Central memory CD4-positive, alpha-beta T cell (primary cell): Measurements from ENCODE around the gene COLGALT1.
"Not testable (repeated sequence)": the region's sequence is repeated elsewhere in the genome, so short reads cannot be mapped to it uniquely, and the experiment has no call there.

Source experiments
- DNase-seq: peaks from one replicate; pipeline ENCODE4 v3.0.0; 2022

COLGALT1 gene

DNA sequence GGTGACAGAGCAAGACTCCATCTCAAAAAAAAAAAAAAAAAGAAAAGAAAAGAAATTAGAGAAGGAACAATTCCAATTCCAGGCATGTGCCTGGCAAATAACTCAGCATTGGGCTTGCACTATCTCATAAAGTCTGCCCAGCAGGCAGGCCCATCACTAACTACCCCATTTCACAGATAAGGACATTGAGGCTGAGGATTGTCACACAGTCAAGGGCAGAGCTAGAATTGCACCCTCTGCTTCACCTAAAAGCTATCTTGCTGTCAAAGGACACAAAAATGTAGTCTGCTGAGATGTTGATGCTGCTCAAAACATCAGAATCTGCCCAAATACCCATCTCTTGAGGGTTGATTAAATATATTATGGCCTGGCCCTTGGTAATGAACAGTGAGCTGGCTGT lies 20.7 kb upstream of the COLGALT1 start:
- no peak for DNase-seq

DNA sequence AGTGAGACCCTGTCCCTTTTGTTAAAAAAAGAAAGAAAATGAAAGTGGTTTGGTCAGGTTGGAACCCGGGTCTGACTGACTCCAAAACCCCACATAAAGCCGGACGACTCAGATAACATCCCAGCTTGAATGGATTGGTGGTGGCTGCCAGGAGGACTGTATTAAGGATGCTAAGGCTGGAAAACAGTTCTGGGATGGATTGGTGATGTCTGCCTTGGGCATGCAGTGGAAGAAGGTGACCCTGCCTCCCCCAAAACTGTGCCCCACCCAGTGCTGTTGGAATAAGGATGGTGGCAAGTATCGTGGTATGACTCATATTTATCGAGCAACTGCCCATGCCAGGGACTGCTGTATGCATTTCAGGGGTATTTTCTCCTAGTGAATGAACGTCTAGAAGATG lies 18.5 kb upstream of the COLGALT1 start:
- DNase-seq = no peak

DNA sequence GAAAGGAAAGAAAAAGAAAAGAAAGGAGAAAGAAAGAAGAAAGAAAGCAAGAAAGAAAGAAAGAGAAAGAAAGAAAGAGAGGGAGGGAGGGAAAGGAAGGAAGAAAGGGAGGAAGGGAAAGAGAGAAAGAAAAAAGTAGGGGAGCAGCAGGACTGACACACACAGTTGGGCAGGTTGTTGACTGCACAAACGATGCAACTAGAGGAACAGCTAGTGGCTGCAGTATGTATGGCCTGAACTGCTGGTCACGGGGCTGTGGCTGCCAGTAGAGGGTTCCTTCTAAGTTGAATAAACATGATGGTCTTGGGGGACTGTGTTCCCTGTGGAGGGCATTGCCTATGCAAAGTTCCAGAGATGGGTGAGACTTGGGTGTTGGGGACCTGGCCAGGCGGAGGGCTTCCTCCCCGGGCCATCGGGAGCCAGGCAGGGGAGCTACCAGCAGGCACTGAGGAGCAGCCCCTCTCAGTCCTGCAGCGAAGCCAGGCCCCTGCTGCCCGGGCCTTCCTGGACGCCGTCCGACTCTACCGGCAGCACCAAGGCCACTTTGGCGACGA lies 16.7 kb upstream of the COLGALT1 start:
- DNase-seq = no peak

DNA sequence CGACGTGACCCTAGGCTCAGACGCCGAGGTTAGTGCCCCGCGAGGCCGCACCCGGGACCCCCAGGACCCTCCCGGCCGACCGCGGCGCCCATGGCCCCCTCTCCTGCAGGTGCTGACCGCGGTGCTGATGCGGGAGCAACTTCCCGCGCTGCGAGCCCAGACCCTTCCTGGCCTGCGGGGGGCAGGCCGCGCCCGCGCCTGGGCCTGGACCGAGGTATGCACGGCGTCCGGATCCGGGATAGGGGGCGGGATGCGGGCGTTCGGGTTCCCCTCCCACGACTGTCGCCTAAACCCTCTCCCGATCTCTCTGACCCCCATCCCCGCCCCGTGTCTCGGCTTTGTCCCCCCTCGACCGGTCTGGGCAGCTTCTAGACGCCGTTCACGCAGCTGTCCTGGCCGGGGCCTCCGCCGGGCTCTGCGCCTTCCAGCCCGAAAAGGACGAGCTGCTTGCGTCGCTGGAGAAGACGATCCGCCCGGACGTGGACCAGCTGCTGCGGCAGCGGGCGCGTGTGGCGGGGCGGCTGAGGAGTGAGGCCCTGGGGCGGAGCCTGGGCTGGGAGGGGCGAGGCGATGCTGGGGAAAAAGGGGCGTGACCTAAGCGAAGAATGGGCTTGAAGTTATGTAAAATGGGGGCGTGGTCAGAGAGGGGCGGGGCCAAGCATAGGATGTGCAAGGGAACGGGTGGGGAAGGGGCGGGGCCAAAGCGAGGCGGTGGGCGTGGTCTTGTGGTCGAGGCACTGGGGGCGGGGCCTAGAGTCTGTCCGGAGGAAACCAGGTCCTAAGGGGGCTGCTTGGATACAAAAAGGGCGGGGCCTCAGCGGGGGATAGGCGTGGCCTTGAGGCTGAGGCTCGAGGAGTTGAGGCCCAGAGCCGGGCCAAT lies 16.0 kb upstream of the COLGALT1 start:
- peak; percentile 94 for DNase-seq

DNA sequence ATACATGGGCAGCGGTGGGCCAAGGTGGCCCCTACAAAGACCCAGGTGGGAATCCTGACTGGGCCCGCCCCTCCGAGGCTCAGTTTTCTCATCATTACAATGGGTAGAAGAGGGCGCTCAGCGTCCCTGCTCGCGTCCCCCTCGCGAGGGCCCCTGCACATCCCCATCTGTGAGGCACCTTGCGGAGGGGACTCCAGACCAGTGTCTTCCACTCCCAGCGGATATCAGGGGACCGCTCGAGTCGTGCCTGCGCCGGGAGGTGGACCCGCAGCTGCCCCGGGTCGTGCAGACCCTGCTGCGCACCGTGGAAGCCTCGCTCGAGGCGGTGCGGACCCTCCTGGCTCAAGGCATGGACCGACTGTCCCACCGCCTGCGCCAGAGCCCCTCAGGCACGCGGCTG lies 15.3 kb upstream of the COLGALT1 start:
- DNase-seq = no peak

DNA sequence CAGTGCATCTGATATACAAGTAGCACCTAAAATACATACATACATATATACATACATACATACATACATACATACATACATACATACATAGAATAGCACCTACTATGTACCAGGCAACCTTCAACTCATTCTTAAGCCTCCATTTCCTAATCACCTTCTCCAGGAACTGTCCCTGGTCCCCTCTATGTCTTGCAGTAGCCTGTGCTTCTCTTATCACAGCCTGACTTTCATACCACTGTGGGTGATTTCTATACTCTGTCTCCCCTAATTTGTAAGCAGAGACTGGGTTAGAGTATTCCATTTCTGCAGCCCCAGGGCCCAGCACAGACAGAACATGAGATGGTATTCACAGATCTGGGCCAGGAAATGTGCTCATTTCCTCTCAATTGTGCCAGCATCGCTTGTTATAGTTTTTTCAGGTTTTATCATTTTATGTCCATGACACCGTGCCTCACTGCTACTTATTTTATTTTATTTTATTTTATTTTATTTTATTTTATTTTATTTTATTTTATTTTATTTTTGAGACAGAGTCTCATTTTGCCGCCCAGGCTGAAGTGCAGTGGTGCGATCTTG lies 14.2 kb upstream of the COLGALT1 start:
- DNase-seq = no peak

DNA sequence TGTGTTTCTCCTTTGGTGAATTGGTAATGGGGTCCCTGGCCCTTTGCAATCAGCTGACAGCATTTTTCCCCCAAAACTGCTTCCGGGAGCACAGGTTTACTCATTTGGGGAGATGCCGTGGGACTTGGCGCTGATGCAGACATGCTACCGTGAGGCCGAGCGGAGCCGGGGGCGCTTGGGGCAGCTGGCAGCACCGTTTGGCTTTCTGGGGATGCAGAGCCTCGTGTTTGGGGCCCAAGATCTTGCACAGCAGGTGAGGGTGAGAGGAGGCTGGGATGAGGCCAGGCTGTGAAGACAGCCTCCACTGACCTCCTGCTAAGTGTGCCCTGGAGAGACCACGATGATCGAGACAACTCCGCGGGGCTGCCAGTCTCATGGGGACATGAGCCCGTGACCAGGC lies 13.4 kb upstream of the COLGALT1 start:
- no peak for DNase-seq

DNA sequence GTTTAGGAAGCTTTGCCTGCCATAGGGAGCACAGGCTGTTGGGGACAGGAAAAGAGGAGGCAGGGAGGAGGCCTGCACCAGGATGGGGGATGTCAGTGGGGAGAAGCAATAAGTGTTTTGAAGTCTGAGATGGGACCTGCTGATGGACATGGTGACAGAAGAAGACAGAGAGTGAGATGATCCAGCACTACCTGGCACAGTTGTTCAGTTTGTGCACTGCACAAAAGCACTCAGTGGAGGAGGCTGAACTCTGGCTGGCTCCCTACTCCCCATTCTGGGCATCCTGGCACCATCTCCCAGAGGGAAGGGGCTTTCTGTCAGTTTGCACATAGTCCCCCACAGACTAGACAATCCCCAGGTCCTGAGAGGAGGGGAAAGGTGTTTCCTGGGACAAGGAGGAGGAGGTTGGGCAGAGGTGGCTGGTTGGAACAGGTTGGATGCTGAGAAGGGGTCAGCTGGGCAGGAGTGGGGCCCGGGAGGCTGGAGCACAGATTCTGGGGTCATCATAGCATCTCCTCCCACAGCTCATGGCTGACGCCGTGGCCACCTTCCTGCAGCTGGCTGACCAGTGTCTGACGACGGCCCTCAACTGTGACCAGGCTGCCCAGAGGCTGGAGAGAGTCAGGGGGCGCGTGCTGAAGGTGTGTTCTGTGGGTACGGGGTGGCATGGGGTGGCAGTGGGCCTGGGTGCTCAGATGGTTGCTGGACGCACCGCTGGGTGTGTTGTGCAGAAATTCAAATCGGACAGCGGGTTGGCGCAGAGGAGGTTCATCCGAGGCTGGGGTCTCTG lies 12.5 kb upstream of the COLGALT1 start:
- no peak for DNase-seq

DNA sequence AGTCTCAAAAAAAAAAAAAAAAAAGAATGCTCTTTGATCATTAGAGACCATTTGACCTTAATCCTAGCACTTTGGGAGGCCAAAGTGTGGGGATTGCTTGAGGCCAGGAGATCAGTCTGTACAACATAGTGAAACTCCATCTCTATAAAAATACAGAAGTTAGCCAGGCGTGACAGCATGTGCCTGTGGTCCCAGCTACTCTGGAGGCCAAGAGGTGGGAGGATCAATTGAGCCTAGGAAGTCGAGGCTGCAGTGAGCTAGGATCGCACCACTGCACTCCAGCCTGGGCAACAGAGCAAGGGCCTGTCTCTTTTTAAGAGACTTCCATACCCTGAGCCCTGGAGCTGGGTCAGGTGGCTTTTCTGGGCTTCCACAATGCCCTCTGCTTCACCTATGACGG lies 11.5 kb upstream of the COLGALT1 start:
- DNase-seq = no peak

DNA sequence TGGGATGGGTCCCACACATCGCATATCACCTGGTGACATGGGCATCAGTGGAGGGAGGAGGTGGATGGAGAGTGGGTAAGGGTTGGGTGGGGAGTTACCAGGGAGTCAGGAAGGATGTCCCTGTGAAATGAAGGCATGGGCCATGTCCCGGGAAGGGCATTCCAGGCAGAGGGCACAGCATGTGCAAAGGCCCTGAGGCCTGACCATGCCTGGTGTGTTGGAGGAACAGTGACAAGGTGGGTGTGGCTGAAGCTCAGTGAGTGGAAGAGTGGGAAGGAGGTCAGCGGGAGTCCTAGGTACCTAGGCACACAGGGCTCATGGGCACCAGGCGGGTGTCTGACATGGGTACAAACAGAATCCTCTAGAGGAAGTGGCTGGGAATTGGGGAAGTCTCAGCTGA lies 11.0 kb upstream of the COLGALT1 start:
- no peak for DNase-seq

DNA sequence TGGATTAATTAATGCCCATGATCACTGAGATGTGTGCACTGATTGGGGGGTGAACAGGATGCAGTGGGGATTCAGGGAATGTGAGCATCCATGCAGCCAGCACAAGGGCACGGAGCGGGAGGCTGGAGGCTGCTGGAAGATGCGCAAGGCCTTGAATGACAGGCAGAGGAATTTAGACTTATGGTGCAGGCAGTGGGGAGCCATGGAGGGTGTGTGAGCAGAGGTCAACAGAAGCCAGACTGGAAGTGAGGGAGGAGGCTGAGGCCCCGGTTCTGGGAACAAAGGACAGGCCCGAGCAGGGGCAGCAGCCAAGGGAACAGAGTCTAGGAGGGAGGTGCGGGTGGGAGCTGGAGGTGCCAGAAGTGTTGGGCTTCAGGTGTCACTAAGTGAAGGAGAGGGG lies 7.3 kb upstream of the COLGALT1 start:
- no peak for DNase-seq

DNA sequence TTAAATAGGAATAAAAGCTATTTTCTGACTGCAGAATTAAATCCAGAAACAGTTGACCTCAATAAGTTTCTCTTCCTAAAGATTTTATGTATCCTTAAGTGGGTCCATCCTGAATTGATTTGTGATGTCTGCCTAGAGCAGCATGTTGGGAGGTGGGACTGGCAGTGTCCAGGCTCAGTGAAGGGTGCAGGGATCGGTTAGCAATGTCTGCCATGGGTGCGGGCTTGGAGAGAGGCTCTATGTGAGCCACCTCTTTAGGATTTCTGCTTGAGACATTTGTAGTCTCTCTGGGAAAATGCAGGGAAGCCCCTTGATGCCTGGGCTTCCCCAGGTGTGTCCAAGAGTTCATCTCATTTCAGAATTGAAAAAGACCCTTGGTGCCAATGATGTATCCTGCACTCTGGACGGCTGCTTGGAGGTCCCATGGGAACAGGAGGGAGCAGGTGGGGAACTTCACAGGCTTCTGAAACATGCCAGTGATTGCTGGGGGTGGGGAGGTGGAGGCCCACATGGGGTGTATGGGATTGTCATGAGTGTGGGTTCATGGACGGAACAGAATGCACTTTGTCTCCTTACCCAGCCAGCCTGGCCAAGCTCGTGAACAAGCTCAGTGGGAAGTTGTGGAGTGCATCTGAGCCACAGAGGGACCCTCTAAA lies 6.2 kb upstream of the COLGALT1 start:
- DNase-seq = no peak

DNA sequence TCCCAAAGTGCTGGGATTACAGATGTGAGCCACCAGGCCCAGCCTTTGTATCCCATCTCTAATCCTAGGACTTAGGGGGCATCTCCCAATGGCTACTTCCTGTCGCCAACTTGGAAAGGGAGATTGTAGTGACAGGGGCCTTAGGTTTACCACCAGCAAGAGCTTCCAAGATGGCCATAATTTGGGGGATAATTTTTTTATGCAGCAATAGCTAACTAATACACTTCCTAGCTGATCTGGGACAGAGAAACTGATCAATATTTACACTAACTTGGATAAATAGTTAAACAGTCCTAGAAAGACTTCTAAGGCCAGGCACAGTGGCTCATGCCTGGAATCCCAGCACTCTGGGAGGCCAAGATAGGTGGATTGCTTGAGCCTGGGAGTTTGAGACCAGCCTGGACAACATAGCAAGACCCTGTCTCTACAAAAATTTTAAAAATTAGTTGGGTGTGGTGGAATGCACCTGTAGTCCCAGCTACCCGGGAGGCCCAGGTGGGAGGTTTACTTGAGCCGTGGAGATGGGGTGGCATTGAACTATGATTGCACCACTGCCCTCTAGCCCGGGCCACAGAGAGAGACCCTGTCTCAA lies 5.3 kb upstream of the COLGALT1 start:
- DNase-seq = no peak

DNA sequence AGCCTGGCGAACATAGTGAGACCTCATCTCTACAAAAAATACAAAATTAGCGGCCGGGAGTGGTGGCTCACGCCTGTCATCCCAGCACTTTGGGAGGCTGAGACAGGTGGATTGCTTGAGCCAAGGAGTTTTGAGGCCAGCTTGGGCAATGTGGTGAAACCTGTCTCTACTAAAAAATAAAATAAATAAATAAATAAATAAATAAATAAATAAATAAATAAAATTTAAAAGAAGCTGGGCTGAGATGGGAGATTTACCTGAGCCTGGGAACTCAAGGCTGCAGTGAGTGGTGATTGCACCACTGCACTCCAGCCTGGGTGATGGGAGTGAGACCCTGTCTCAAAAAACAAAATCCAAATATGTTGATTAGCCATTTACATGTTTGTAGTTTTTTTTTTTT lies 2.7 kb upstream of the COLGALT1 start:
- DNase-seq = not testable (repeated sequence)

DNA sequence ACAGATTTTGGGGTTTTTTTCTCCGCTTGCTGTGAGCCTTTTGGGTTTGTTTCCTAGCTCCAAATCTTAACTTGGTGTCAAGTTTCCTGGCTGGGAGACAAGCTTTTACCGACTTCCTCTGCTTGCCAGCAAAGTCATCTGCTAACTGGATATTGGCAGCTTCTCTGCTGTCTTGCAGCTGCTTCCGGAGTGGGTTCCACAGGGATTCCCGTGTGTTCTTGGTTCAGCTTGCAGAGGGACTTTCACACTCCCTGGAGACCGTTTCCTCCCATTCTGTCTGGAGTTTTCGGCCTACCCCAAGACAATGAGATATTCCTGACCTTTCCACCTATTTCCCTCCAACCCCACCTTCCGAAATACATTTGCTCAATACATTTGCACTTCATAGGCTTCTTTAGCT lies 2.2 kb upstream of the COLGALT1 start:
- DNase-seq = no peak

DNA sequence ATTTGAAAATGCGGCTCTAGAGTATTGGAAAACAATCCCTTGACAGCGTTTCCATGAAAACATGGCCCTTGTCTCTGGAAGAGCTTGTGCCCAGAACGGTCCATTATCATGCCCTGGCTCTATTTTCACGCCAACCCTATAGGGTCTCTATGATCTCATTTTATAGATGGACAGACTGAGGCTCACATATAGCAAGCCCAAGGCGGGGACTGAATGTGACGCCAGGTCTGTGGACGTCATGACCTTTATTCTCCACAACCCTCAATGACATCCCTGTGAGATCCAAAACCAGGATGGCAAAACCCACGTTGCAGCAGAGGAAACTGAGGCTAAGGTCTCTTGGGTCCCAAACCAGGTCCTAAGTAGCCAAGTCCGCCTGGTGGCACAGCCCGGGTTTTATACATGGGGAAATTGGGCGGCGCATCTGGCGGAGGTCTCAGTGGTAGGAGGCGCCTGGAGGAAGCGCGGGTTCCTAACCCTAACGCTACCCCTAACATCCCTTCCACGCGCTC lies 425 bp upstream of the COLGALT1 start:
- DNase-seq = no peak

DNA sequence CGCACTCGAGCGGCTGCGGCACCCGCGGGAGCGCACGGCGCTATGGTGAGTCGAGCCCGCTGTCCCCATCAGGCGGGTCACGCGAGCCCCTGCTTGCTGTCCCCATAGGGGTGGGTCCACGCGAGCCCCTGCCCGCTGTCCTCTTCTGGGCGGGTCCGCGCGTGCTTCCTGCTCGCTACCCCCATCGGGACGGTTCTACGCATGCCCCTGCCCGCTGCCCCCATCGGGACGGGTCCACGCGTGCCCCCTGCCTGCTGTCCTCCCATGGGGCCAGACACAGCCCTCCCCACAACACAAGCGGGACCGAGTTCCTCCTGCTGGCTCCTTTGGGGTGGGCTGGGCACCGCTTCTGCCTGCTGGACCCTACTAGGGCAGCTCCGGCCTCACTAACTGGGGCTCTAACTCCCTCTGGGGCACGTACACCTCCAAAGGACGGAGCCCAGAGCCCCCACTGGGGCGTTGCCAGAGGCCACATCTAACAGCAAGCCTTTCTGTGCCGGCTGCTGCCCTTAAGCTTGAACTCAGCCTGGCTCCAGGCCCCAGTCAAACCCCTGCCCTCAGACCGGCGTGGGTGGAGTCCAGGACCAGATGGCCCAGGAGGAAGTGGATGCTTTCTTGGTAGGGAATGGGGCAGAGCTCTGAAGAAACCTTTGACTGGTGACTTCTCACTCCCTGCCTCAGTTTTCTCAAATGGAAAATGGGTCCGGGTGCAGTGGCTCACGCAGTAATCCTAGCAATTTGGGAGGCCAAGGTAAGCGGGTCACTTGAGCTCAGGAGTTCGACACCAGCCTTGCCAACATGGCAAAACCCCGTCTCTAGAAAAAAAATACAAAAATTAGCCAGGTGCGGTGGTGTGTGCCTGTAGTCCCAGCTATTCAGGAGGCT lies 722 bp downstream of the COLGALT1 start:
- DNase-seq = no peak

DNA sequence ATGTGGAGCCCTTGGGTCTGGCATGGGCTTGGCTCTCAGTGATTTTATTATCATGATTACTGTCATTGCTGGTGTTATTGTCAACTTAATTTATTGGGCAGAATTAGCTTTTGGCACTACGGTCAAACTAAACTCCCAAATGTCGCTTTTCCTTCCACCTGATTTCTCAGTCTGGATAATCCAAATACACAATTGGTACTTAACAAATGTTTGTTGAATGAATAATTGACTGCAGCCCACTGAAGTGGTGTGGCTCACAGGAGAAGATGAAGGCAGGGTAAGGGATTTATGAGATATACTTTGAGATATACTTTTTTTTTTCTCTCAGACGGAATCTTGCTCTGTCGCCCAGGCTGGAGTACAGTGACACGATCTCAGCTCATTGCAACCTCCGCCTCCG lies 1.5 kb downstream of the COLGALT1 start:
- no peak for DNase-seq

DNA sequence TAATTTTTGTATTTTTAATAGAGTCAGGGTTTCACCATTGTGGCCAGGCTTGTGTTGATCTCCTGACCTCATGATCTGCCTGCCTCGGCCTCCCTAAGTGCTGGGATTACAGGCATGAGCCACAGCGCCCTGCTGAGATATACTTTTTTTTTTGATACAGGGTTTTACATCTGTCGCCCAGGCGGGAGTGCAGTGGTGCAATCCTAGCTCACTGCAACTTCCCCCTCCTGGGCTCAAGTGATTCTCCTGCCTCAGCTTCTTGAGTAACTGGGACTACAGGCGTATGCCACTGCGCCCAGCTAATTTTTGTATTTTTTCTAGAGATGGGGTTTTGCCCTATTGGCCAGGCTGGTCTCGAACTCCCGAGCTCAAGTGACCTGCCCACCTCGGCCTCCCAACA lies 2.0 kb downstream of the COLGALT1 start:
- DNase-seq = no peak

DNA sequence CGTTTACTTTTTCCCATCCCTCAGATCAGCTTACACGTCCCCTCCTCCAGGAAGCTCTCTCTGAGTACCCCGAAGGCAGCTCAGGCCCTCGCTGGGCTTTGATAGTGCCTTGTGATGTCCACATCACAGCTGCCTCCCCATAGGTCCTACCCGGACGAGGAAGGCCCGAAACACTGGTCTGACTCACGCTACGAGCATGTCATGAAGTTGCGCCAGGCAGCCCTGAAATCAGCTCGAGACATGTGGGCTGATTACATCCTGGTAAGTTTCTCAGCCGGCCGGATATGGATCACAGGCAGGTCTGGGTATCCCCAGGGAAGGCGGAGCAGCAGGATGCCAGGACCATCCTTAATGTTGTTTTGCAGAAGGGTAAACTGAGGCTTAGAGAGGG lies 4.8 kb downstream of the COLGALT1 start:
- no peak for DNase-seq

DNA sequence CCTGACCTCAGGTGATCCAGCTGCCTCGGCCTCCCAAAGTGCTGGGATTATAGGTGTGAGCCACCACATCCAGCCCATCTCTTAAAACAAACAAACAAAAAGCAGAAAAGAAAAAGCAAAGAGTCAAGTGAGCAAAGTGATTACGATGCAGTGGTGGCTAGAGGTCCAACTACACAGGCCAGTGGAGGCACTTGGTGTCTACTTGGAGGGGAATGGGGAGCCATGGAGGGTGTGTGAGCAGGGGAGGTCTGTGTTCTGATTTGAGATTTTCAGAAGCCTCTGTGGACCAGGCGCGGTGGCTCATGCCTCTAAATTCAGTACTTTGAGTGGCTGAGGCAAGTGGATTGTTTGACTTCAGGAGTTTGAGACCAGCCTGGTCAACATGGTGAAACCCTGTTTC lies 6.6 kb downstream of the COLGALT1 start:
- no peak for DNase-seq
